CD4-positive, alpha-beta T cell (primary cell): ENCODE results near the gene BRD7. TPM values are rescaled to one million over a fixed set of nuclear protein-coding genes. Genes with fewer than 3 reads are reported as not detected.
"Not testable (repeated sequence)": the region's sequence is repeated elsewhere in the genome, so short reads cannot be mapped to it uniquely, and the experiment has no call there.

Source experiments
- ATAC-seq: fragments of 200-7000 bp; cut with Tn5 transposase; one replicate; pipeline ENCODE4 v1.10.0; 2022; ENCODE audit warnings: mild to moderate bottlenecking; ENCODE audit not compliant: poor library complexity
- CTCF ChIA-PET: fragments of 350-600 bp; sonication (Branson Sonifier 250); formaldehyde crosslinking; loops from one replicate; lab custom pipeline; 2021; ENCODE audit warnings: antibody characterized with exemption, inconsistent platforms; lab: Charles Lee
- POLR2A ChIA-PET: fragments of 350-600 bp; sonication (Branson Sonifier 250); formaldehyde crosslinking; loops from one replicate; lab custom pipeline; 2021; ENCODE audit warnings: antibody characterized with exemption, inconsistent platforms; lab: Charles Lee
- DNase-seq, 14 experiments: peaks; one replicate each; pipeline ENCODE4 v3.0.0-alpha.2; 2013 to 2020; ENCODE audit warnings: mixed read lengths in 2 of 14
- H3K27ac ChIP-seq, 2 donors: one replicate each; pipeline versions ENCODE4 v1.5.1 to v1.7.0; 2013; ENCODE audit warnings: low read length in 2 of 2, low read depth in 1 of 2, mild to moderate bottlenecking in 1 of 2
- H3K27me3 ChIP-seq, 2 experiments: 1 replicate in 1 of 2; 2 replicates in 1 of 2; pipeline versions ENCODE4 v1.6.1 to v1.7.0; 2013; ENCODE audit warnings: low read length in 2 of 2, control low read depth in 1 of 2, mild to moderate bottlenecking in 1 of 2, moderate library complexity in 1 of 2; ENCODE audit not compliant: insufficient read depth in 2 of 2, control insufficient read depth in 1 of 2
- H3K36me3 ChIP-seq: one replicate; pipeline ENCODE4 v1.6.1; 2013; ENCODE audit warnings: low read length, control low read depth; ENCODE audit not compliant: insufficient read depth
- H3K4me1 ChIP-seq: one replicate; pipeline ENCODE4 v1.6.1; 2013; ENCODE audit warnings: low read length, control low read depth; ENCODE audit not compliant: insufficient read depth
- H3K4me3 ChIP-seq: one replicate; pipeline ENCODE4 v1.5.1; 2013; ENCODE audit warnings: mild to moderate bottlenecking, low read length, moderate library complexity
- H3K9me3 ChIP-seq, 2 experiments: 1 replicate in 1 of 2; 2 replicates in 1 of 2; pipeline versions ENCODE4 v1.6.1 to v1.7.0; 2013; ENCODE audit warnings: low read length in 2 of 2, mild to moderate bottlenecking in 2 of 2, control low read depth in 1 of 2, moderate library complexity in 1 of 2; ENCODE audit not compliant: control insufficient read depth in 1 of 2, insufficient read depth in 1 of 2
- H3K27ac Mint-ChIP-seq: one replicate; pipeline ENCODE4 v1.8.0; 2020; ENCODE audit warnings: mixed read lengths
- H3K27me3 Mint-ChIP-seq: one replicate; pipeline ENCODE4 v1.8.0; 2021; ENCODE audit warnings: mixed read lengths
- H3K36me3 Mint-ChIP-seq: one replicate; pipeline ENCODE4 v1.8.0; 2021; ENCODE audit warnings: low read depth, mixed read lengths
- H3K4me1 Mint-ChIP-seq: one replicate; pipeline ENCODE4 v1.8.0; 2021; ENCODE audit warnings: low read depth, mixed read lengths
- H3K4me3 Mint-ChIP-seq: one replicate; pipeline ENCODE4 v1.8.0; 2020; ENCODE audit warnings: mild to moderate bottlenecking, mixed read lengths
- H3K9me3 Mint-ChIP-seq: one replicate; pipeline ENCODE4 v1.8.0; 2020; ENCODE audit warnings: mixed read lengths
- CTCF ChIP-seq: fragments of 200-600 bp; IDR thresholded peaks from one replicate; pipeline ENCODE4 v1.8.0; 2022; ENCODE audit warnings: antibody characterized with exemption, mild to moderate bottlenecking
- intact Hi-C, 2 experiments: fragments of 100-400 bp; cut with DNase I in 1 of 2; cut with micrococcal nuclease in 1 of 2; formaldehyde crosslinking; loops; one replicate each; pipeline versions ENCODE4 v1.15.1 to v1.9.0; 2023 to 2025; cut with DNase I, micrococcal nuclease
- total RNA-seq, 174 experiments: library from RNA in 2 of 174; stranded (reverse) in 2 of 174; gene quantifications; one replicate each; pipeline ENCODE4 v1.2.3 and lab custom pipeline; 2021 to 2026

The BRD7 gene
- total RNA-seq, 2 experiments from 2014 or later = 95.4 to 103 TPM

GRCh38 chr16:50351116-50351515, 17.7 kb downstream of the BRD7 start:
- peaks cover 91% of the 10 kb centered on the region for H3K36me3 Mint-ChIP-seq
- H3K4me1 Mint-ChIP-seq = peaks cover 46% of the 10 kb centered on the region
- ATAC-seq (no peak), DNase-seq (no peak)
- TF ChIP-seq CTCF = no peak
- Histone ChIP-seq H3K9me3 (no peaks in the 10 kb centered on the region), H3K36me3 (peaks cover 52% of the 10 kb centered on the region), H3K4me3 (no peak overlapping the region), H3K4me1 (peaks cover 3% of the 10 kb centered on the region), H3K27me3 (no peaks in the 10 kb centered on the region), H3K27ac (no peak overlapping the region)
- H3K9me3 Mint-ChIP-seq = peaks cover 2% of the 10 kb centered on the region
- no peak overlapping the region for H3K4me3 Mint-ChIP-seq
- peak overlapping the region; percentile 69 for H3K27ac Mint-ChIP-seq
- intact Hi-C loops = no loop called here
- ChIA-PET CTCF (interaction anchor here (1.0 to 8.8 kb wide), 4 partner anchors 12 to 314 kb away, joined by 3 to 91 read pairs (median 4); no protein-coding TSS in a partner anchor), POLR2A (interaction anchor here (2.5 to 7.6 kb wide), 2 partner anchors 12 to 24 kb away, joined by 10 to 90 read pairs; no protein-coding TSS in a partner anchor)
- no peaks in the 10 kb centered on the region for H3K27me3 Mint-ChIP-seq

- not testable (repeated sequence) for ATAC-seq
Observed at GRCh38 chr16:50345210-50345609, 23.6 kb downstream of the BRD7 start.

GRCh38 chr16:50343566-50343965, 25.2 kb downstream of the BRD7 start:
- intact Hi-C loops = not testable (repeated sequence)
- CTCF ChIA-PET = interaction anchor here (2.4 kb wide), 1 partner anchor 12 kb away, joined by 6 read pairs; no protein-coding TSS in a partner anchor

More at GRCh38 chr16:50345210-50345609, 23.6 kb downstream of the BRD7 start:
- POLR2A ChIA-PET = interaction anchor here (1.5 kb wide), 1 partner anchor 18 kb away, joined by 4 read pairs; no protein-coding TSS in a partner anchor
- H3K9me3 Mint-ChIP-seq, DNase-seq, H3K27me3 Mint-ChIP-seq, H3K4me3 Mint-ChIP-seq, H3K9me3 ChIP-seq, H3K4me3 ChIP-seq, H3K27ac Mint-ChIP-seq, H3K4me1 ChIP-seq, H3K27ac ChIP-seq, H3K27me3 ChIP-seq, intact Hi-C loops: not testable (repeated sequence)
- H3K36me3 ChIP-seq = peaks cover 37% of the 10 kb centered on the region
- CTCF ChIA-PET = interaction anchor here (2.4 kb wide), 1 partner anchor 10 kb away, joined by 6 read pairs; no protein-coding TSS in a partner anchor
- H3K4me1 Mint-ChIP-seq = peaks cover 43% of the 10 kb centered on the region
- peaks cover 93% of the 10 kb centered on the region for H3K36me3 Mint-ChIP-seq

GRCh38 chr16:50340578-50340977, 28.2 kb downstream of the BRD7 start:
- CTCF ChIA-PET = interaction anchor here (2.6 to 4.8 kb wide), 2 partner anchors 14 kb away, joined by 13 to 41 read pairs; no protein-coding TSS in a partner anchor
- no peak for ATAC-seq
- no peak overlapping the region for H3K27ac ChIP-seq

More at GRCh38 chr16:50343566-50343965, 25.2 kb downstream of the BRD7 start:
- not testable (repeated sequence) for H3K4me3 Mint-ChIP-seq, H3K27me3 ChIP-seq, H3K9me3 Mint-ChIP-seq, ATAC-seq, H3K4me1 ChIP-seq, H3K27ac ChIP-seq, H3K4me3 ChIP-seq, DNase-seq, H3K9me3 ChIP-seq, H3K27me3 Mint-ChIP-seq
- Mint-ChIP-seq H3K27ac (peak overlapping the region; percentile 19), H3K4me1 (peaks cover 46% of the 10 kb centered on the region), H3K36me3 (peaks cover 86% of the 10 kb centered on the region)
- POLR2A ChIA-PET = interaction anchor here (1.5 to 2.0 kb wide), 2 partner anchors 11 to 16 kb away, joined by 4 to 8 read pairs; no protein-coding TSS in a partner anchor
- H3K36me3 ChIP-seq = peaks cover 33% of the 10 kb centered on the region

More at GRCh38 chr16:50340578-50340977, 28.2 kb downstream of the BRD7 start:
- Mint-ChIP-seq H3K27ac (peak overlapping the region; percentile 98), H3K4me3 (no peak overlapping the region), H3K4me1 (peaks cover 54% of the 10 kb centered on the region), H3K36me3 (peaks cover 72% of the 10 kb centered on the region), H3K27me3 (no peaks in the 10 kb centered on the region), H3K9me3 (no peaks in the 10 kb centered on the region)
- H3K4me3 ChIP-seq = no peak overlapping the region
- H3K4me1 ChIP-seq = peaks cover 29% of the 10 kb centered on the region
- POLR2A ChIA-PET = interaction anchor here (0.8 to 1.0 kb wide), 2 partner anchors 13 to 14 kb away, joined by 3 to 4 read pairs; no protein-coding TSS in a partner anchor
- H3K27me3 ChIP-seq = no peaks in the 10 kb centered on the region
- TF ChIP-seq CTCF = no peak
- H3K36me3 ChIP-seq = peaks cover 33% of the 10 kb centered on the region
- DNase-seq = no peak
- intact Hi-C loops = no loop called here
- H3K9me3 ChIP-seq = no peaks in the 10 kb centered on the region
